ENCODE results near the gene DOCK7. TPM values are rescaled to one million over a fixed set of nuclear protein-coding genes. Genes with fewer than 3 reads are reported as not detected.

Gene DOCK7
- total RNA-seq, 4 donors from 2014 or later = 48.6 to 182 (median 92.9) TPM

GRCh38 chr1:62439652-62440371 lies 248.4 kb downstream of the DOCK7 start:
- H3K36me3 ChIP-seq = peaks cover 0 to 29% (median 0%) of the 10 kb centered on the region in 3 donors
- no peak overlapping the region for H3K27ac ChIP-seq
- no peak overlapping the region for H3K4me3 ChIP-seq
- TF ChIP-seq CTCF (IDR thresholded peaks at IDR 0.05) (no peak), EP300 (IDR thresholded peaks at IDR 0.05) (no peak), POLR2A (IDR thresholded peaks at IDR 0.05) (no peak)
- H3K9me3 ChIP-seq = no peaks in the 10 kb centered on the region
- no peak for DNase-seq (ENCODE audit: low spot score in 2 of 2)
- 60 to 61% methylated on average over 4 of the region's 4 CpGs for WGBS, 2 donors
- H3K27me3 ChIP-seq = no peaks in the 10 kb centered on the region
- H3K4me1 ChIP-seq = peaks cover 0 to 42% (median 20%) of the 10 kb centered on the region in 4 donors

- peaks cover 0 to 39% (median 20%) of the 10 kb centered on the region in 4 donors for H3K4me1 ChIP-seq
- 0 to 1% methylated on average over 7 of the region's 7 CpGs for WGBS, 2 donors
- H3K4me3 ChIP-seq = peak overlapping the region; percentile 63 to 92 (median 78)
- TF ChIP-seq EP300 (IDR thresholded peaks at IDR 0.05) (no peak), CTCF (IDR thresholded peaks at IDR 0.05) (no peak), POLR2A (IDR thresholded peaks at IDR 0.05) (no peak)
- H3K9me3 ChIP-seq = no peaks in the 10 kb centered on the region
- peak overlapping the region; percentile 84 to 100 (median 98) for H3K27ac ChIP-seq
- DNase-seq (ENCODE audit: low spot score in 2 of 2) = no peak
- H3K36me3 ChIP-seq = peaks cover 0 to 17% (median 0%) of the 10 kb centered on the region in 3 donors
- H3K27me3 ChIP-seq = no peaks in the 10 kb centered on the region
These were observed 250.0 kb downstream of the DOCK7 start for GRCh38 chr1:62438163-62438562.

GRCh38 chr1:62437273-62437940 lies 250.8 kb downstream of the DOCK7 start:
- H3K4me1 ChIP-seq = peaks cover 0 to 39% (median 20%) of the 10 kb centered on the region in 4 donors
- no peak for DNase-seq (ENCODE audit: low spot score in 2 of 2)
- H3K36me3 ChIP-seq = peaks cover 0 to 9% (median 0%) of the 10 kb centered on the region in 3 donors
- WGBS, 2 donors = 0% methylated on average over 45 to 51 of the region's 68 CpGs
- H3K27ac ChIP-seq = peak overlapping the region; percentile 84 to 100 (median 98)
- no peak for TF ChIP-seq POLR2A (IDR thresholded peaks at IDR 0.05)
- no peak for TF ChIP-seq EP300 (IDR thresholded peaks at IDR 0.05)
- TF ChIP-seq CTCF (IDR thresholded peaks at IDR 0.05) = no peak
- no peaks in the 10 kb centered on the region for H3K27me3 ChIP-seq
- peak overlapping the region; percentile 63 to 92 (median 78) for H3K4me3 ChIP-seq
- H3K9me3 ChIP-seq = no peaks in the 10 kb centered on the region

- 0% methylated on average over 36 to 58 of the region's 76 CpGs for WGBS, 2 donors
- Histone ChIP-seq H3K27me3 (no peaks in the 10 kb centered on the region), H3K4me1 (peaks cover 0 to 39% (median 20%) of the 10 kb centered on the region in 4 donors), H3K4me3 (peak within 1 kb of the TSS; percentile 63 to 92 (median 78)), H3K27ac (peak within 1 kb of the TSS; percentile 84 to 100 (median 98)), H3K9me3 (no peaks in the 10 kb centered on the region), H3K36me3 (peaks cover 0 to 2% (median 0%) of the 10 kb centered on the region in 3 donors)
- DNase-seq (ENCODE audit: low spot score in 2 of 2) = peak; percentile 98
- TF ChIP-seq EP300 (IDR thresholded peaks at IDR 0.05) (peak; percentile 8 to 36), CTCF (IDR thresholded peaks at IDR 0.05) (peak in 2 of 5 experiments; percentile 37 to 38), POLR2A (IDR thresholded peaks at IDR 0.05) (peak; percentile 17 to 71)
These were observed 251.5 kb downstream of the DOCK7 start, which contains the start of gene USP1 for GRCh38 chr1:62436466-62437272. TSS of gene USP1 (plus strand) at chr1:62437049. CDS start at chr1:62439868, 2,819 bp downstream.
